Measurements from ENCODE around the gene DUSP22. TPM values are rescaled to one million over a fixed set of nuclear protein-coding genes. Genes with fewer than 3 reads are reported as not detected.

The DUSP22 gene
- total RNA-seq, 4 donors from 2014 or later: 35.4 to 213 (median 49.5) TPM

DNA sequence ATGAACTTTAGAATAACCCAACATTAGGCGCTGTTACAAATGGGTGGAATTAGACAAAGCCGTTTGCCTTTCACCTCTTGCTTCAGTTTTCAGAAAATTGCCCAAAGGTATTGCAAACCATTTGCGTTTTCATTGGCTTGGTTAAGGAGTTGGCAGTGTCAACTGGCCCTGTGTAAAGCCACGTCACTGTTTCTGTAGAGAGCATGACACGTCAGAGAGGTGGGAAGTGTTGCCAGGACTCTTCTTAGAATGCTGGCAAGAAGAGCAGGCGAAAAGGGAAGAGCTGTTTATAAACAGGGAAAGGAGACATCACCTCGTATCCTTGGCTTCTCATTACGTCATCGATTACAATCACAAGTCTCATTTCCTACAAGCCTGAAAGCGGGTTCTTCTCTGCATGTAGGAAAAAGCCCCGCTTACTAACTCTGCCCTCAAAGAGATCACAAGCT lies 95.0 kb downstream of the DUSP22 start:
- intact Hi-C loops (cut with DNase I; ENCODE audit: low total_unique reads) (no loop called here), in situ Hi-C loops (cut with MboI; ENCODE audit: low pct_ligation_motif_present in 1 of 4, low pct_unique_long_range_greater_than_20kb in 1 of 4, low sequenced_read_pairs in 3 of 4) (no loop called here)
- peaks cover 0 to 12% (median 4%) of the 10 kb centered on the region in 4 donors for H3K4me1 ChIP-seq
- peak; percentile 4 for DNase-seq
- no peak overlapping the region for H3K27ac ChIP-seq
- WGBS, 2 donors (ENCODE audit: low coverage in 1 of 2): 75 to 80% methylated on average over 6 to 11 of the region's 11 CpGs
- H3K36me3 ChIP-seq: no peaks in the 10 kb centered on the region
- no peak for TF ChIP-seq POLR2AphosphoS5 (IDR thresholded peaks at IDR 0.05)
- no peak for TF ChIP-seq EP300 (IDR thresholded peaks at IDR 0.05; ENCODE audit: low read depth)
- no peak for TF ChIP-seq POLR2A (IDR thresholded peaks at IDR 0.05)
- TF ChIP-seq, protein P1, sequence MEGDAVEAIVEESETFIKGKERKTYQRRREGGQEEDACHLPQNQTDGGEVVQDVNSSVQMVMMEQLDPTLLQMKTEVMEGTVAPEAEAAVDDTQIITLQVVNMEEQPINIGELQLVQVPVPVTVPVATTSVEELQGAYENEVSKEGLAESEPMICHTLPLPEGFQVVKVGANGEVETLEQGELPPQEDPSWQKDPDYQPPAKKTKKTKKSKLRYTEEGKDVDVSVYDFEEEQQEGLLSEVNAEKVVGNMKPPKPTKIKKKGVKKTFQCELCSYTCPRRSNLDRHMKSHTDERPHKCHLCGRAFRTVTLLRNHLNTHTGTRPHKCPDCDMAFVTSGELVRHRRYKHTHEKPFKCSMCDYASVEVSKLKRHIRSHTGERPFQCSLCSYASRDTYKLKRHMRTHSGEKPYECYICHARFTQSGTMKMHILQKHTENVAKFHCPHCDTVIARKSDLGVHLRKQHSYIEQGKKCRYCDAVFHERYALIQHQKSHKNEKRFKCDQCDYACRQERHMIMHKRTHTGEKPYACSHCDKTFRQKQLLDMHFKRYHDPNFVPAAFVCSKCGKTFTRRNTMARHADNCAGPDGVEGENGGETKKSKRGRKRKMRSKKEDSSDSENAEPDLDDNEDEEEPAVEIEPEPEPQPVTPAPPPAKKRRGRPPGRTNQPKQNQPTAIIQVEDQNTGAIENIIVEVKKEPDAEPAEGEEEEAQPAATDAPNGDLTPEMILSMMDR (IDR thresholded peaks at IDR 0.05): no peak
- H3K27me3 ChIP-seq: peaks cover 62% of the 10 kb centered on the region
- no peak overlapping the region for H3K4me3 ChIP-seq
- H3K9me3 ChIP-seq: no peaks in the 10 kb centered on the region

DNA sequence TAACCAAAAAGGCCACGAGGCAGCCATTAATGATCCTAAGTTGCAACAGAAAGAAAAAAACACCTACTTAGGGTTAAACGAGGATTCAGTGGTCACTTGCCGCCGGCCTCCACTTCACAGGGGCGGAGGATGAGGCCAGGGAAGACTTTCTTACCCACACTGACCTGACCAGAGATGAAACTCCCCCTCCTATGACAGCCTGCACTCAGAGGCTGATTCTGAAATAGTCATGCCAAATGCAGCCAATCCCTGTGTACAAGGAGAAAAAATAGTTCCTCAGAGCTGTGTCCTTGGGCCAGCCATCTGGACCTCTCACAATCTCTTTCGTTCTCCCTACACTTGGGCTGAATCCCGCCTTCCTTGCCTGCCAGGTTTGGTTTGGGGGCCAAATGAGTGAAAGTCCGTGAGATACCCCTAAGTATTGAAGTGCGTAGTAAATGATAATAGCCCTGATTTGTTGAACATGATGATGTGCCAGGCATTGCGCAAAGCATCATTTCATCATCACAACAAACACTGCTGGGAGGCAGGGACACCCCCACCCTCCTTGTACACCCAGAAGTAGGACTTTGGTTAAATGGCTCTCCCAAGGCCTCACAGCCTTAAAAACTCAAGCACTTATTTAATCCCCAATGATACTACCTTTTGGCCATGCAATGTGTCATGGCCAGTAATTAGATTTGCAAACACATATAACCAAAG lies 96.1 kb downstream of the DUSP22 start:
- intact Hi-C loops (cut with DNase I; ENCODE audit: low total_unique reads): no loop called here
- Histone ChIP-seq H3K4me1 (peaks cover 0 to 22% (median 13%) of the 10 kb centered on the region in 4 donors), H3K9me3 (no peaks in the 10 kb centered on the region), H3K27ac (no peak overlapping the region), H3K27me3 (peaks cover 72% of the 10 kb centered on the region), H3K4me3 (no peak overlapping the region), H3K36me3 (no peaks in the 10 kb centered on the region)
- WGBS, 2 donors (ENCODE audit: low coverage in 1 of 2): 73 to 80% methylated on average over 5 to 10 of the region's 10 CpGs
- peak; percentile 8 for DNase-seq
- TF ChIP-seq, protein P1 (IDR thresholded peaks at IDR 0.05): no peak
- TF ChIP-seq EP300 (IDR thresholded peaks at IDR 0.05; ENCODE audit: low read depth) (no peak), POLR2A (IDR thresholded peaks at IDR 0.05) (no peak), POLR2AphosphoS5 (IDR thresholded peaks at IDR 0.05) (no peak)
- in situ Hi-C loops (cut with MboI; ENCODE audit: low pct_ligation_motif_present in 1 of 4, low pct_unique_long_range_greater_than_20kb in 1 of 4, low sequenced_read_pairs in 3 of 4): no loop called here

DNA sequence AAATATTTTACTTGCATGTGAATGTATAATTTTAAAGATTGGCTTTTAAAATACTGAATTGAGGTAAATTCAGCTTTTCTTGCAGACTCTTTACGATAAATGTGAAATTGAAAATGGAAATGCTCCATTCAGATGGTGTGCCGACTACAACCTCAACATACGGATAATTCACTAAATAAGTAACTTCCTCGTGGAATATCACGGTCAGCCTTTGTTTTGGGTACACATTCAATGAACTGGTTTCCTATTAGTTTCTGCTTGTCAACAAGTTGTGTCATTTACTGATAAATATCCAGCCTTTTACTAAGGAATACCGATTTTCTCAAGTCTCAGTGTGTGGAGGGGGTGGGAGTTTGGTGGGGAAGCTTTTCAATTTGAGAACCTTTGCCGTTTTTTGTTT lies 96.9 kb downstream of the DUSP22 start:
- in situ Hi-C loops (cut with MboI; ENCODE audit: low pct_ligation_motif_present in 1 of 4, low pct_unique_long_range_greater_than_20kb in 1 of 4, low sequenced_read_pairs in 3 of 4): no loop called here
- DNase-seq: no peak
- TF ChIP-seq EP300 (IDR thresholded peaks at IDR 0.05; ENCODE audit: low read depth) (no peak), POLR2AphosphoS5 (IDR thresholded peaks at IDR 0.05) (no peak), POLR2A (IDR thresholded peaks at IDR 0.05) (no peak)
- TF ChIP-seq, protein P1 (IDR thresholded peaks at IDR 0.05): no peak
- peak overlapping the region in 1 of 4 donors; percentile 73 for H3K27ac ChIP-seq
- no peaks in the 10 kb centered on the region for H3K36me3 ChIP-seq
- WGBS, 2 donors (ENCODE audit: low coverage in 1 of 2): 65 to 67% methylated on average over 7 of the region's 7 CpGs
- H3K4me1 ChIP-seq: peaks cover 0 to 25% (median 17%) of the 10 kb centered on the region in 4 donors
- no peaks in the 10 kb centered on the region for H3K9me3 ChIP-seq
- intact Hi-C loops (cut with DNase I; ENCODE audit: low total_unique reads): no loop called here
- H3K4me3 ChIP-seq: no peak overlapping the region
- peaks cover 80% of the 10 kb centered on the region for H3K27me3 ChIP-seq

DNA sequence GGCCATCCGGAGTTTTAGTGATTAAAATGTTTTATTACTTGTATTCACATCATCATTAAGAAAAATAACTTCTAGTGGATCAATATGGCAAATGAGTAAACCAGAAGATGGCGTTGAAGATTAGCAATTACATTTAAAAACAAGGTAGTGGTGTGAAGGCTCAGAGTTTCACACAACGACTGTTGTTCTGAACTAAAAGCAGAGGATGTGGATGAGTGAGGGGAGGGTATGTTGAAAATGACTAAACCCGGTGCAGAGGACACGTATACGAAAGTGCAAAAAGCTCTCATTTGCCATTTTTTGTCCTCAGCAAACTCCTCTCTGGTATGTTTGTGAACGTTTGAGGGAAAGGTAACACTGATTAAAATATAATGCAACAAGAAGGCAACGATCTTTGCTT lies 97.3 kb downstream of the DUSP22 start:
- intact Hi-C loops (cut with DNase I; ENCODE audit: low total_unique reads): no loop called here
- TF ChIP-seq EP300 (IDR thresholded peaks at IDR 0.05; ENCODE audit: low read depth) (no peak), POLR2AphosphoS5 (IDR thresholded peaks at IDR 0.05) (no peak), POLR2A (IDR thresholded peaks at IDR 0.05) (no peak)
- TF ChIP-seq, protein P1 (IDR thresholded peaks at IDR 0.05): no peak
- in situ Hi-C loops (cut with MboI; ENCODE audit: low pct_ligation_motif_present in 1 of 4, low pct_unique_long_range_greater_than_20kb in 1 of 4, low sequenced_read_pairs in 3 of 4): no loop called here
- no peak overlapping the region for H3K4me3 ChIP-seq
- WGBS, 2 donors (ENCODE audit: low coverage in 1 of 2): 38 to 44% methylated on average over 8 of the region's 8 CpGs
- peaks cover 0 to 25% (median 17%) of the 10 kb centered on the region in 4 donors for H3K4me1 ChIP-seq
- DNase-seq: peak; percentile 6
- peak overlapping the region in 1 of 4 donors; percentile 73 for H3K27ac ChIP-seq
- H3K36me3 ChIP-seq: no peaks in the 10 kb centered on the region
- H3K27me3 ChIP-seq: peaks cover 85% of the 10 kb centered on the region
- no peaks in the 10 kb centered on the region for H3K9me3 ChIP-seq
